ENCODE results near the gene GNAO1. TPM values are rescaled to one million over a fixed set of nuclear protein-coding genes. Genes with fewer than 3 reads are reported as not detected.

The GNAO1 gene
- total RNA-seq, 1 experiment from 2014 or later: not detected

DNA sequence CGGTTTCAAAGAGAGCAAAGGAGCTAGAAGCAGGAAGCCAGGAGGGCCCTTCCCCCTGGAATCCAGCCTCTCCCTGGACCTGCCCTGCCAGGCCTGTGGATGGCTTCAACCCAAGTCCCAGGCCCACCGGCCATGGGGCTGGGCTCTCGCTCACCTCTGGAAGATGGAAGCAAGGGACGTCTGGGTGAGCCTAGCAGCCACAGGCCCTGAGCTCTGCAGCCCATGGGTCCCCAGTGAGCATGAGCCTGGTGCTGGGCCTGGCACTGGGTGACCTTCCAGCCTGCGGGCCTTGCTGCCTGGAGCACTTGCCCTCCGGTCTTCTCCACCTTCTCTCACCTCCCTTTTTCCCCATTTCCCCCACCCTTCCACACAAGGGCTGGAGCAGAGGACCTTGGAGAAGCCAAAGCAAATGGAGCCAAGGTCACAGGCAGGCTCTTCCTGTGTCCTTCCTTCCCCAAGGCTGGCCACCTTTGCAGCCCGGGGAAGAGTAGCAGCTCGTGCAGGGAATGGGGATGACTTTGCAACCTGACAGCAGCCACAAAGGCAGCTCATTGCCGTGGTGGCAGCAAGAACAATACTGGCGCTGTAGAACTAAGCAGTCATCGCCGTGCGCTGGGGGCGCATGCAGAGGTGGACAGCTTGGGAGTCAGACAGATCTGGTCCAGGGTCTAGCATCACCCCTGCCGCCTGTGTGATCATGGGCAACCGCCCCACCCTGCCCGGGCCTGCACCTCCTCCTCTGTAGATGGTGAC is 147.5 kb downstream of the GNAO1 start:
- H3K4me1 ChIP-seq (ENCODE audit: insufficient read depth, low read length, poor library complexity, severe bottlenecking): no peaks in the 10 kb centered on the region
- no peaks in the 10 kb centered on the region for H3K27me3 ChIP-seq (replicated peaks; ENCODE audit: insufficient read depth, low read depth, low read length, poor library complexity)
- H3K36me3 ChIP-seq (ENCODE audit: insufficient read depth, low read length, poor library complexity, severe bottlenecking): no peaks in the 10 kb centered on the region
- no peak for DNase-seq (ENCODE audit: low spot score)
- H3K9me3 ChIP-seq (ENCODE audit: low read depth, low read length, poor library complexity, severe bottlenecking): no peaks in the 10 kb centered on the region
- BruUV-seq (replicated peaks): no TSS peak
- ChIA-PET POLR2A (ENCODE audit: low non-redundant PET) (no interaction called here), CTCF (no interaction called here)
- intact Hi-C loops (cut with micrococcal nuclease; ENCODE audit: unreplicated experiment): no loop called here
- TF ChIP-seq EZH2 (IDR thresholded peaks at IDR 0.05; ENCODE audit: borderline replicate concordance, low read depth, low read length, poor library complexity, severe bottlenecking) (no peak), CTCF (conservative IDR thresholded peaks at IDR 0.05; ENCODE audit: low read depth, low read length) (no peak)
- no peak overlapping the region for H3K27ac ChIP-seq (ENCODE audit: low read depth, low read length, poor library complexity, severe bottlenecking)
- no peak overlapping the region for H3K4me3 ChIP-seq (ENCODE audit: low read depth, low read length, poor library complexity, severe bottlenecking)

DNA sequence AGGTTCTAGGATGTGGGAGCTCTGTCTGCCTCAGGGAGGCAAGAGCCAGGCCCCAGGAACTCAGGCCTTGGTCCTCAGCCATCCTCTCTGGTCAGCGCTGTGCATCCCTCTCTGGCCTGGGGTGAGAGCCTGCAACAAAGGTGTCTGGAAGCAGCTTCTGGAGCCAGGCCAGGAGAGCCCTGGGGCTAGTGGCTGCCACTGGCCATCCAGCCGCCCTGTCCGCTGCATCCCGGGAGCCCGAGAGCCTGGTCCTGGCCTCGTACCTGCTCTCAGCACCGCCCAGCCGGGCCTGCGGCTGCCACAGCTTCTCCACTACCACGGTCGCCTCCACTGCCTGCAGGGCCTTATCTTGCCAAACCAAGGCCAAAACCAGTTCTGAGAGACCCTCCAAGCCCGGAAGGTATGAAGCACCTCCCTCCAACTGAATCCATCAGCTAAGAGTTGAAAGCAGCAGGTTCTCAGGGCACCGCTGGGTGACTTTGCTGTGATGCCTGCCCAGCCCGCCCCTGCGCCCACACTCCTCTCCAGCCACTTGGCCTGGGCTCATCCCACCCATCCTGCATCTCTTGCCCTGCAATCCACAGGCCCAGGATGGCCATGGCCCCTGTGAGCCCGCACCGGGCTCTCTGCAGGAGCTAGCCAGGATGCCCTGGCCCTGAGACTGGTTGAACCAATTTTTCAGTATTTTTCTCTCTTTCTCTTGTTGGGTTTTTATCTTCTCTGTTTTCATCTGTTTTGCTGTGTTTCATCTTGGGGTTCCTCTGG is 148.3 kb downstream of the GNAO1 start:
- no peak for DNase-seq (ENCODE audit: low spot score)

DNA sequence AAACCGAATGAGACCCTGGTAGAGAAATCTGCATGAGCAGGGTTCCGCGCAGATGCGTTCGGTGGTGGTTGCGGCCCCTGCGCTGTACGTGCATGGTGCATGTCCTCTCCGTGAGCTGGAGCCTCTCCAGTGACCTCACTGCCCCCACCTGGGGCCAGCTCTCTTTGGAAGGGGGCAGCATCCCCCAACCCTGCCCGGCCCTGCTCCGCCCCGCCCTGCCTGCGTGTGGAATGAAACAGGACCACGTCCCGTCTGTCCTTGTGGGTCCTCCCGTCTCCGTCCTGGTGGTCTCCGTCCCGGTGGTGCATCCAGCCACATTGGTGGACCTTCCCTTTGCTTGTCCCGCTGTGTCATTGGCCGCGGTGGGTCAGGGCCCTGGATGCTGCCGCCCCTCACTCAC is 149.1 kb downstream of the GNAO1 start:
- Histone ChIP-seq H3K27ac (ENCODE audit: low read depth, low read length, poor library complexity, severe bottlenecking) (no peak overlapping the region), H3K4me3 (ENCODE audit: low read depth, low read length, poor library complexity, severe bottlenecking) (no peak overlapping the region), H3K27me3 (replicated peaks; ENCODE audit: insufficient read depth, low read depth, low read length, poor library complexity) (no peaks in the 10 kb centered on the region), H3K36me3 (ENCODE audit: insufficient read depth, low read length, poor library complexity, severe bottlenecking) (no peaks in the 10 kb centered on the region), H3K4me1 (ENCODE audit: insufficient read depth, low read length, poor library complexity, severe bottlenecking) (no peaks in the 10 kb centered on the region), H3K9me3 (ENCODE audit: low read depth, low read length, poor library complexity, severe bottlenecking) (no peaks in the 10 kb centered on the region)
- no peak for DNase-seq (ENCODE audit: low spot score)
- intact Hi-C loops (cut with micrococcal nuclease; ENCODE audit: unreplicated experiment): no loop called here
- POLR2A ChIA-PET (ENCODE audit: low non-redundant PET): no interaction called here
- no TSS peak for BruUV-seq (replicated peaks)
- TF ChIP-seq CTCF (conservative IDR thresholded peaks at IDR 0.05; ENCODE audit: low read depth, low read length) (no peak), EZH2 (IDR thresholded peaks at IDR 0.05; ENCODE audit: borderline replicate concordance, low read depth, low read length, poor library complexity, severe bottlenecking) (no peak)
- CTCF ChIA-PET: no interaction called here

More for the DNA sequence above, 148.3 kb downstream of the GNAO1 start:
- Histone ChIP-seq H3K27ac (ENCODE audit: low read depth, low read length, poor library complexity, severe bottlenecking) (no peak overlapping the region), H3K4me3 (ENCODE audit: low read depth, low read length, poor library complexity, severe bottlenecking) (no peak overlapping the region), H3K36me3 (ENCODE audit: insufficient read depth, low read length, poor library complexity, severe bottlenecking) (no peaks in the 10 kb centered on the region), H3K9me3 (ENCODE audit: low read depth, low read length, poor library complexity, severe bottlenecking) (no peaks in the 10 kb centered on the region), H3K27me3 (replicated peaks; ENCODE audit: insufficient read depth, low read depth, low read length, poor library complexity) (no peaks in the 10 kb centered on the region), H3K4me1 (ENCODE audit: insufficient read depth, low read length, poor library complexity, severe bottlenecking) (no peaks in the 10 kb centered on the region)
- no peak for TF ChIP-seq EZH2 (IDR thresholded peaks at IDR 0.05; ENCODE audit: borderline replicate concordance, low read depth, low read length, poor library complexity, severe bottlenecking)
- no peak for TF ChIP-seq CTCF (conservative IDR thresholded peaks at IDR 0.05; ENCODE audit: low read depth, low read length)
- intact Hi-C loops (cut with micrococcal nuclease; ENCODE audit: unreplicated experiment): no loop called here
- BruUV-seq (replicated peaks): no TSS peak
- ChIA-PET POLR2A (ENCODE audit: low non-redundant PET) (no interaction called here), CTCF (no interaction called here)
